NK-92 (cell line): Measurements from ENCODE around the gene SDCBP2.

Experiments used
- DNase-seq: peaks from one replicate; lab custom pipeline; 2025; ENCODE audit not compliant: unreplicated experiment; lab: John Stamatoyannopoulos, UW

Gene SDCBP2

DNA sequence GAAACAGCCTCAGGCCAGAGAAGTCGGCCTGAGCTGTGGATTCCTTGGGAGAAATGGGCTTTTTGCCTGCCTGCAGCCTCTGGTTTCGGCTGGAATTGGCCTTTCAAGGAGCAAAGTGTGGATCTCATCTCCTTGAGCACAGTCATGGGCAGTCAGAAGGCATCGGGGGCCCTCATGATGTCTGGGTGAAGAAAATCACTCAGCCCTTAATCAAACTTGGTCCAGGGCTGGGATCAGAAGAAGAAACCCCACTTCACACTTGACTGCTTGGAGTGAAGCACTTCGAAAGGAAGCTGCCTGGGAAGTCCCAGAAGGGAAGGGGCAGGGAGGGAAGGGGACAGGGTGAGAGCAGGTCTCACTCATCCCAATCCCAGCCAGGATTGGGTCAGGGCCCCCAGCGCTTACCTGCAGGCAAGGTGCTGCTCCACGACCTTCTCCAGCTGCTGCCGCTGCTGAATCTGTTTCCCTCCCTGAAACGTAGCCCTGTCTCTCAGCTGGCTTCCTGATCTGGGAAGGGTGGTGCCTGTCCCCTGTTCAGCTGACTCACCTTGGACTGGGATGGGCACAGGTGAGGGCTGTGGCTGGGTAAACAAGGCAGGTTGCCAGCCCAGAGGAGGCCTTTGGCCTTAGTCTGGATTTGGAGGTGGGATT is at the start of gene SDCBP2:
Gene SDCBP2, minus strand, starts transcription at position 460 of the 651 bp plus-strand sequence. CDS start 8,723 bp downstream, outside the sequence.
- no peak for DNase-seq

- DNase-seq: no peak
Observed at GRCh38 chr20:1378735-1379125, 49.8 kb upstream of the SDCBP2 start.

GRCh38 chr20:1377984-1378734 is 49.2 kb upstream of the SDCBP2 start:
- DNase-seq: no peak

DNA sequence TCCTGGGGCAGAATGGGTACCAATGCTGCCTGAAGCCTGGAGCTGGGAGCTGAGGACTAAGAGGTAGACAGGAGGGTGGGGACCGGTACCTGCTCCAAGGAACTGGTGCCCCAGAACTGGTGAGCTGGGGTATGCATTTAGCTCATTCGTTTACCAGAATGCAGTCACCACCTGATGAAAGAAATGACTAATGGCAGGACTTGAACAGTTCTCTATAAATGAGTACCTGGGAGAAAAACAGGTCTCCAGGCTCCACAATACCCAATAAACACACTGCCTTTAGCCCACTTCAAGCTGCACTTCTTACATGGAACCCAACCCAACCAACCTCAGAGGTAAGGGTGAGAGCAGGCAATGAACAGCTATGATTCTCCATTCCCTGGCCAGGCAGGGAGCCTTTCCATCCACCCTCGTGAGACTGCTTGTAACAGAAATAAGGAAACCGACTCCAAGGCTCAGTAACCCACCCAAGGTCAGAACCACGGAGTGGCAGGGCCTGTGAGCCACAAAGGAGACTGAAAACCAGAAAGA is 48.5 kb upstream of the SDCBP2 start:
- no peak for DNase-seq

DNA sequence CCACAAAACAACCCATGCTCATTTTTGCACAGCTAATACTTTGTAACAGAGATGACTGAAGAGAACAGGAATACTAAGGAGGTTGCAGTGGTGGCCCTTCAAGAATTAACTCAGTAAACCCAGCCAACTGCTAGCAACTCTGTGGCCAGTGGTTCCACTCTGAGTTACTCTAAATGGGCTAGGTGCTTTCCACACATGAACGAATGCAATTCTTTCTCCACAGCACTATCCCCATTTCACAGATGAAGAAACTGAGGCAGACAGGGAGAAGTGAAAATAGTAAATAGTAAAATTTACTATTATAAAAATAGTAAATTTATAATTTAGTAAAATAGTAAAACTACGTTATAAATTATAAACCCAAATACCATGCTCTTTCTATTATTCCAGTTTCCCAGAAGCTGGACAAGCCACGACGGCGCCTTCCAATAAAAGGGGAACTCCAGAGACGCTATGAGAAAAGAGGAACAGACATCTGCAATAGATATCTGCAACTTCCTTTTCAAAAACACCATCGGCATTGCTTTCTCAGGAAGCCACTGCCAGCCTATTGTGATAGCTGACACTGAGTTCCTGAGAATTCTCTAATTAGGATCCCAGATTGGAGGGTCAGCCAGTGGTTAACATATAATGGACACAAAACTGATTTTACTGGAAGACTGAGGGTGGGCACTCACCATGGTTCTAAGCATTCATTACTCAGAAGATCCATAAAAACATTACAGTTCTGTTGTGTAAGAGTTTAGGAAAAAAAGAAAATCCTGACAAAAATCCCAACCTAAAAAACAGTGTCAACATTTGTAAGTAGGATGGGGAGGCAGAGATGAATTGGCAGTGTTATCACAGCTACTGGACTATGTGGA is 47.7 kb upstream of the SDCBP2 start:
- no peak for DNase-seq

GRCh38 chr20:1376007-1376406 is 47.1 kb upstream of the SDCBP2 start:
- no peak for DNase-seq

GRCh38 chr20:1375515-1375914 is 46.6 kb upstream of the SDCBP2 start:
- no peak for DNase-seq

- no peak for DNase-seq
Observed at GRCh38 chr20:1374246-1374645, 45.3 kb upstream of the SDCBP2 start.

DNA sequence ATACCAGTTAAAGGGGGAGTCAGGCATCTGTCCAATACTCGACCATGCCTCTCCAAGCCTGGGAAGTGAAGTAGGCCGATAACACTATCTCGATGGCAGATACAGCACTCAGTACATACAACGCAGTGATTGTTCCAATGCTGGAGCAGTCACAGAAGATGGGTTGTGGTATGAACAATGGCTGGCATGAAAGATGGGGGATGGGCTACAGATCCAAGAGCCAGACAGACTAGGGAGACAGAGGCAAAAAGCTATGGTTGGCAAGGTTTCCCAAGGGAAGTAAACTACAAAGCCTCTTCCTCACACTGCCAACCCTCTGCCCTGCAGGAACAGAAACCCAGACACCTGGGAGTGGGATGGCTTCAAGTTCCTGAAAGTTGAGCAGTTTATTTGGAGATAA is 44.7 kb upstream of the SDCBP2 start:
- DNase-seq: no peak

DNA sequence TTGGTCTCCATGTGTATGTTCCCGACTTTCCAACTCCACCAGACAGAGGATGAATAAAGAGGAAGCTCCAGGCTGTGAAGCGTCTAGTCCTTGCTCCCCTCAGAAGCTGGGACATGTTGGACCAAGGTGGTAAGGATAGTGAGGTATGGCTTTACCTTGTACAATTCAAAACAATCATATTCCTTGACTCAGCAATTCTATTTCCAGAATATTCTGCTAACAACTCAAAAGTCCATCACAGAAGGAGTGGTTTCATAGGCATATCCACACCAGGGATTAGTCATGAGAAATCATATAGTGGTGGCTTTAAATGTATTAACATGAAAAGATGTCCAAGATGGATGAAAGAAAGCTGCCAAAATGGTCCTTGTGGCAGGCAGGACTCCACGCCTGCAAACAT is 44.1 kb upstream of the SDCBP2 start:
- no peak for DNase-seq

DNA sequence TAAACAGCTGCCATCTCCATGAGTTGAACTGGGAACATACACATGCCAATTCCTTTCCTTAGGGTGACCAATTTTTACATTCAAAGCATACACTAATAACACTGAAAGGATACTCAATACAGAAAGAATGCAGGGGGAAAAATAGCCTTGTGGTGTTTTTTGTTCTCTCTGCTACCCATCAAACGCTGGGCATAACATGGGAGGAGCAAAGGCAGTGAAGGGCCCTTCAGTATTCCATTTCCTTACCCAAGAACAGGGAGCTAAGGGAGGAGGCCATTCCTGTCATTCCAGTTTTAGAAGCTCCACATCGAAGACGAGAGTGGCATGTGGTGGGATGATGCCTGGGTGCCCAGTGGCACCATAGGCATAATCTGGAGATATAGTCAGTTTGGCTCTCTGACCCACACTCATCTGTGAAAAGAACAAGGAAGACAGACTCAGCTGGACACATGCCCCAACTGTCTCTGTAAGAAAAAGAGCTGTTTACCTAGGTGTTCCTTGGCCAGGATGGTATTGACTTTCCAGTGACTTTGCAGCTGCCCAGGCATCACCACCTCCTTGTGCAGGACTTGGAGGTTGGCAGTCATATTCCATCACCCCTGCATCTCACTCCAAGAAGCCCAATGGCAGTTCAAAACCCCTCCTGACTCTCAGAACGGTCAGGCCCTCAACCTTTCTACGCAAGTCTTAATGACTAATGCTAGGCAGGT is 43.0 kb upstream of the SDCBP2 start:
- no peak for DNase-seq

DNA sequence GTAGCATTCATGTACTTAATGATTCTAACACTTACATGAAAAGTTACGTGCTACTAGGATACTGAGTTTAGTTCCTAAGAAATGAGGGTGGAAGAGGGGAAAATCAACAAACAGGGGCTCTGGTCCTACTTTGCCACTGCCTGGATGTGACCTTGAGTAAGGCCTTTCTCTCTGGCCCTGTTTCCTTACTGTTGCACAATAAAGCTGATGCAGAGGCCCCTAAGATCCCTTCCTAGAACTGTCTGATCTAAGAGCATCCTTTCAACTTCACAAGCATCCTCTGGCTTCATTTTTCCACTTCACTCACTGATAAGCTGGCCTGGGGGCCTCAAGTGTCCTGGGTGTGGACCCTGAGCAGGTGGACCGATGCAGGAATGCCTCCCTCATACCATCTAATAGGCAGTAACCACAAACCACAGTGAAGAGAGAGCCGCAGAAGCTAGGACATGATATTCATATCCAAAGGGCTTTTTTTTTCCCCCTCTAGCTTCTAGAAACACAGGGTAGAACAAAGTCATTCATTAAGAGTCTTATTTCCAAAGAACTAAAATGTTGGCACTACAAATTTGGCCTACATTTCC is 42.4 kb upstream of the SDCBP2 start:
- no peak for DNase-seq

DNA sequence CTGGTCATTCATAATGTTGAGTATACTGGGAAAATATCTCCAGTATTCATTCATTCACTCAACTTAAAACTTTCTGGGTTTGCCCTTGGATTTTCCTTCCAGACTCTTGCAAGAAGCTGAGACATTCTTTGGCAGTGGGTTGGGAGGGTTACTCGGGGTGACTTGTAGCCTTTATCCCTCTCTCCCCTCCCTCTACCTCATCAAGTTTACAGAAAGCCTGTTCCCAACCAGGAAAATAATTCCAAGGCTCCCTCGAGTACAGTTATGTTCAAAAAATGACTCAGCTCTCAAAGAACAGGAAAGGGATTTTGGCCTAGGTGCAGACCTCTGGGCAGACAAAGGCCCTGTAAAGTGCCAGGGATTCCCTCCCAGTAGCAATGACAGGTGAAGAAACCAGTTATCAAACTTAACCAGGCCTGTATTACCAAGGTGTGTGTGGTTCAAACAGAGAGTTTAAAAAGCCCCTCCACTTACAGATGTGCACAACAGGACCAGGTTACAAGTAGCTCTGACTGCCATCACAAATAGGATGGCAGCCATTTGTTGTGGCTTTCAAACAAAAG is 41.7 kb upstream of the SDCBP2 start:
- no peak for DNase-seq

DNA sequence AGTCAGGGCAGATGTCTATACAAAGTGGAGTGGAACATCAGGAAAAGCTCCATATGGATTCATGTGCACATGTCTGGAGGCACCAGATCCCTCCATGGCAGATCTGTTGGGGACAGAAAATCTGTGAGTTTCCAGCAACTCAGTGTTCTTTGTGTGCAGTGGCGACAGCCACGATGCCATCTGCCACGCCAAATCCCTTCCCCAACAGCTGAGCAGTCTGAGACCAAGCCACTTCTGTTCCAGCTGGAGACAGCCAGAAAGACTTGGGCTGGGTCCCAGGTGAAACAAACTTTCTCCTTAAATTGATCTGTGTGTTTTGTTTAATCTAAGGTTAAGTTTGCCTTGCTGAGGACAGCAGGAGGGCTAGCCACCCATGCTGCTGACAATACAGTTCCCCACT is 41.0 kb upstream of the SDCBP2 start:
- no peak for DNase-seq

DNA sequence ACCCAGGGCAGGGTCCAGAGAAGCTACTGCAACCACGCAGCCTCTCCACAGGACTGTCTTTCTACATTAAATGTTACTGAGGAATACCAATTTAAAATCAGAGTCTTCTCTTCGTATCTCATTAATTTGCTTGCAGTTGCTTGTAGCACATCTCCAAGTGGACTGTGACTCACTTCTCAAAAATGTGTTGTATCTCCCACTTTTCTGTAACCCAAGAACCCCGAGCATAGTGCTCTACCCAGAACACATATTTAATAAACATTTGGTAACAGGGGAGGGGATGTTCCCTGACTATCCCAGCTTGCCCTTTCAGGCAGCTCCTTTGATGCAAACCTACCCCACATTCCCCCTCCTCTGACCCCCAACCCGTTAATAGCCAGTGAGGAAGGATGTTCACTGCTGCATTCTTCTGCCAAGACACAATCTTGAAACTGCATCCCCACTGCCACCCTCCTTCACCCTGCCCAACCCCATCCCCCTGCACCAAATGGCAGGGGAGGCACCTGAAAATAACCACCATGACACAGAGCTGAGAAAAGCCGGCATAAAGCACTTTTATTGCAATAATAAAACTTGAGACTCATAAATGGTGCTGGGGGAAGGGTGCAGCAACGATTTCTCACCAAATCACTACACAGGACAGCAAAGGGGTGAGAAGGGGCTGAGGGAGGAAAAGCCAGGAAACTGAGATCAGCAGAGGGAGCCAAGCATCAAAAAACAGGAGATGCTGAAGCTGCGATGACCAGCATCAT is 39.7 kb upstream of the SDCBP2 start:
- no peak for DNase-seq

DNA sequence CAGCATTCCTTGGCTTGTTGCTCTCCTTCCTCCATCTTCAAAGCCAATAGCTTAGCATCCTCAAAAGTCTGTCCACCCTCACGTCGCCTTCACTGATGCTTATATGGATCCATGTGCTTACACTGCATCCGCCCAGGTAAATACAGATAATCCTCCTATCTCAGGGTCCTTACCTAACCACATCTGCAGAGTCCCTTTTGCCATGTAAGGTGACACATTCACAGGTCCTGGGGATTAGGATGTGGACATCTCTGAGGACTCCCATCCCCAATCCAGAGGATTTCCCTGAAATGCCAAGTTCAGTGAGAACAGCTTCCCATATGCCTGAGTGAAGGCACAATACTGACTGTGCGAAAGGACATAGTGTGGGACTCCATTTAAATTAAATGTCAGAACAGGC is 38.5 kb upstream of the SDCBP2 start:
- DNase-seq: no peak

GRCh38 chr20:1364106-1364505 is 35.2 kb upstream of the SDCBP2 start:
- no peak for DNase-seq

DNA sequence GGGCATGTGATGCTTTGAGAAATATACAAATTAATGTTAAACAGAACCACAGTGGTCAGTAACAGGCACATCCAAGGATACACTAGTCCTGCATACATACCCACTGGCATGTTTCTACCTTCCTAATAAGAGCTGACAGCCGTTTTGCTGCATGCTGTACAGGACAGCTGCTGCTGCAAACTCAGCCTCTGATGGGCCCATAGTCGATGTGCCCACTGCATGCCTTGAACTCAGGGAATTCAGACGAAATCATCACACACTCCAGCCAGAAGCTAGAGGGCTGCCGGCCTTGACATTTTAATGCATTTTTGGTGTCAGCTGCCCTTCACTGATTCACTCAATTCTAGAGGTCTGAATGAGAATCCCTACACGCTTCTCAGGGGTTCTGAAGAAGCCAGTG is 34.6 kb upstream of the SDCBP2 start:
- DNase-seq: no peak

DNA sequence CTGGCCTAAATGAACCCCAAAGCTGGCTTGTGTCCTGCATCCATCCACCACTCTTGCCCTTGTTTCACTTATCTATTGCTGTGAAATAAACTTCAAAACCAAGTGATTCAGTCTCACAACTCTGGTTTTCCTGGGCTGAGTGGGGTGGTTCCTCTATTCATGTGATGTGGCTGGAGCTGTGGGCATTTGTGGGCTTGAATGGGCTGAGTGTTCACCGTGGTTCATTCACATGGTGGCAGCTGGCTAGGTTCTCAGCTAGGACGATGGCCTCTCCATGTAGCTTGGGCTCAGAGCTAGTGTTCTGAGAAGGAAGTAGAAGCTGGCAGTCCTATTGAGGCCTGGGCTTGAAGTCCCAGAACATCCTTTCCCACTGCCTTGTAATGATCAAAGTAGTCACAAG is 33.5 kb upstream of the SDCBP2 start:
- DNase-seq: no peak
